ENCODE measurements around the gene EXOSC2.
"Not testable (repeated sequence)": the region's sequence is repeated elsewhere in the genome, so short reads cannot be mapped to it uniquely, and the experiment has no call there.

Gene EXOSC2

GRCh38 chr9:130668196-130668595 lies 25.4 kb upstream of the EXOSC2 start:
- DNase-seq (ENCODE audit: low read depth in 3 of 3) = no peak

GRCh38 chr9:130668659-130669058 lies 24.9 kb upstream of the EXOSC2 start:
- no peak for DNase-seq (ENCODE audit: low read depth in 3 of 3)

GRCh38 chr9:130669965-130670364 lies 23.6 kb upstream of the EXOSC2 start:
- no peak for DNase-seq (ENCODE audit: low read depth in 3 of 3)

GRCh38 chr9:130670644-130671043 lies 22.9 kb upstream of the EXOSC2 start:
- DNase-seq (ENCODE audit: low read depth in 3 of 3) = no peak

GRCh38 chr9:130672466-130672865 lies 21.1 kb upstream of the EXOSC2 start:
- no peak for DNase-seq (ENCODE audit: low read depth in 3 of 3)

GRCh38 chr9:130672933-130673615 lies 20.5 kb upstream of the EXOSC2 start:
- no peak for DNase-seq (ENCODE audit: low read depth in 3 of 3)

GRCh38 chr9:130675396-130675795 lies 18.2 kb upstream of the EXOSC2 start:
- no peak for DNase-seq (ENCODE audit: low read depth in 3 of 3)

- no peak for DNase-seq (ENCODE audit: low read depth in 3 of 3)
Observed at GRCh38 chr9:130677252-130677651, 16.3 kb upstream of the EXOSC2 start.

GRCh38 chr9:130680836-130681768 lies 12.5 kb upstream of the EXOSC2 start:
- peak in 2 of 3 experiments; percentile 44 to 76 for DNase-seq (ENCODE audit: low read depth in 3 of 3)

GRCh38 chr9:130681769-130682420 lies 11.7 kb upstream of the EXOSC2 start:
- DNase-seq (ENCODE audit: low read depth in 3 of 3) = no peak

GRCh38 chr9:130682421-130683121 lies 11.0 kb upstream of the EXOSC2 start:
- DNase-seq (ENCODE audit: low read depth in 3 of 3) = peak in 2 of 3 experiments; percentile 26 to 57

GRCh38 chr9:130685104-130685503 lies 8.5 kb upstream of the EXOSC2 start:
- DNase-seq (ENCODE audit: low read depth in 3 of 3) = no peak

- not testable (repeated sequence) for DNase-seq (ENCODE audit: low read depth in 3 of 3)
Observed at GRCh38 chr9:130685945-130686344, 7.6 kb upstream of the EXOSC2 start.

GRCh38 chr9:130687615-130688014 lies 6.0 kb upstream of the EXOSC2 start:
- no peak for DNase-seq (ENCODE audit: low read depth in 3 of 3)

GRCh38 chr9:130688072-130688471 lies 5.5 kb upstream of the EXOSC2 start:
- DNase-seq (ENCODE audit: low read depth in 3 of 3) = no peak

GRCh38 chr9:130689572-130689936 lies 4.0 kb upstream of the EXOSC2 start:
- DNase-seq (ENCODE audit: low read depth in 3 of 3) = no peak

GRCh38 chr9:130689937-130690700 lies 3.5 kb upstream of the EXOSC2 start:
- DNase-seq (ENCODE audit: low read depth in 3 of 3) = no peak

- no peak for DNase-seq (ENCODE audit: low read depth in 3 of 3)
Observed at GRCh38 chr9:130692321-130692720, 1.3 kb upstream of the EXOSC2 start.

- no peak for DNase-seq (ENCODE audit: low read depth in 3 of 3)
Observed at GRCh38 chr9:130693101-130693425, 517 bp upstream of the EXOSC2 start.

GRCh38 chr9:130694205-130694604 lies 625 bp downstream of the EXOSC2 start:
- DNase-seq (ENCODE audit: low read depth in 3 of 3) = no peak

- DNase-seq (ENCODE audit: low read depth in 3 of 3) = no peak
Observed at GRCh38 chr9:130696139-130696650, 2.6 kb downstream of the EXOSC2 start.
